ENCODE measurements around the gene TMEM117. TPM values are rescaled to one million over a fixed set of nuclear protein-coding genes. Genes with fewer than 3 reads are reported as not detected.

TMEM117 gene
- total RNA-seq, 1 donor from 2014 or later: 13.1 TPM

GRCh38 chr12:44335030-44335429, 499.1 kb downstream of the TMEM117 start:
- no peak overlapping the region for H3K9ac ChIP-seq (ENCODE audit: low read length)
- Mint-ChIP-seq H3K27me3 (ENCODE audit: low read depth, unreplicated experiment) (no peaks in the 10 kb centered on the region), H3K4me3 (ENCODE audit: unreplicated experiment) (no peak overlapping the region), H3K4me1 (ENCODE audit: low read depth, unreplicated experiment) (no peaks in the 10 kb centered on the region), H3K36me3 (ENCODE audit: low read depth, unreplicated experiment) (no peaks in the 10 kb centered on the region), H3K9me3 (ENCODE audit: unreplicated experiment) (no peaks in the 10 kb centered on the region), H3K27ac (ENCODE audit: unreplicated experiment) (no peak overlapping the region)
- no peaks in the 10 kb centered on the region for H4K20me1 ChIP-seq (ENCODE audit: insufficient read depth, low read length)
- no peak overlapping the region for H3K4me3 ChIP-seq (ENCODE audit: insufficient read depth, low read depth, low read length)
- no peaks in the 10 kb centered on the region for H3K27me3 ChIP-seq (ENCODE audit: insufficient read depth, low read length)
- peaks cover 4% of the 10 kb centered on the region for H3K9me3 ChIP-seq (ENCODE audit: insufficient read depth, low read depth, low read length)
- TF ChIP-seq EZH2 (IDR thresholded peaks at IDR 0.05; ENCODE audit: insufficient read depth, low read length) (no peak), CTCF (IDR thresholded peaks at IDR 0.05; ENCODE audit: insufficient read depth, low read depth, low read length) (no peak)
- no peak for FAIRE-seq
- no peaks in the 10 kb centered on the region for H3K79me2 ChIP-seq (ENCODE audit: insufficient read depth, low read length)
- no peaks in the 10 kb centered on the region for H3K36me3 ChIP-seq (ENCODE audit: insufficient read depth, low read length)
- H3K4me1 ChIP-seq (ENCODE audit: insufficient read depth, low read length): no peaks in the 10 kb centered on the region
- no peak overlapping the region for H3K27ac ChIP-seq (ENCODE audit: low read depth, low read length)
- no peak overlapping the region for H2AFZ ChIP-seq (ENCODE audit: low read depth, low read length)
- DNase-seq (ENCODE audit: low read depth): no peak
- no peak overlapping the region for H3K4me2 ChIP-seq (ENCODE audit: low read length)

GRCh38 chr12:44336577-44336976, 500.7 kb downstream of the TMEM117 start:
- Mint-ChIP-seq H3K27me3 (ENCODE audit: low read depth, unreplicated experiment) (no peaks in the 10 kb centered on the region), H3K27ac (ENCODE audit: unreplicated experiment) (no peak overlapping the region), H3K4me3 (ENCODE audit: unreplicated experiment) (no peak overlapping the region), H3K9me3 (ENCODE audit: unreplicated experiment) (no peaks in the 10 kb centered on the region), H3K4me1 (ENCODE audit: low read depth, unreplicated experiment) (no peaks in the 10 kb centered on the region), H3K36me3 (ENCODE audit: low read depth, unreplicated experiment) (no peaks in the 10 kb centered on the region)
- no peaks in the 10 kb centered on the region for H3K4me1 ChIP-seq (ENCODE audit: insufficient read depth, low read length)
- H3K4me3 ChIP-seq (ENCODE audit: insufficient read depth, low read depth, low read length): no peak overlapping the region
- TF ChIP-seq CTCF (IDR thresholded peaks at IDR 0.05; ENCODE audit: insufficient read depth, low read depth, low read length): no peak
- no peaks in the 10 kb centered on the region for H3K36me3 ChIP-seq (ENCODE audit: insufficient read depth, low read length)
- no peak overlapping the region for H3K9ac ChIP-seq (ENCODE audit: low read length)
- no peak overlapping the region for H2AFZ ChIP-seq (ENCODE audit: low read depth, low read length)
- DNase-seq (ENCODE audit: low read depth) (no peak), FAIRE-seq (peak; percentile 13)
- H3K27me3 ChIP-seq (ENCODE audit: insufficient read depth, low read length): no peaks in the 10 kb centered on the region
- no peak overlapping the region for H3K27ac ChIP-seq (ENCODE audit: low read depth, low read length)
- no peaks in the 10 kb centered on the region for H3K79me2 ChIP-seq (ENCODE audit: insufficient read depth, low read length)
- no peaks in the 10 kb centered on the region for H4K20me1 ChIP-seq (ENCODE audit: insufficient read depth, low read length)
- H3K4me2 ChIP-seq (ENCODE audit: low read length): no peak overlapping the region
- H3K9me3 ChIP-seq (ENCODE audit: insufficient read depth, low read depth, low read length): peaks cover 4% of the 10 kb centered on the region

GRCh38 chr12:44342371-44342770, 506.5 kb downstream of the TMEM117 start:
- no peak overlapping the region for H3K4me3 ChIP-seq (ENCODE audit: insufficient read depth, low read depth, low read length)
- DNase-seq (ENCODE audit: low read depth): no peak
- H3K27me3 ChIP-seq (ENCODE audit: insufficient read depth, low read length): no peaks in the 10 kb centered on the region
- Mint-ChIP-seq H3K27ac (ENCODE audit: unreplicated experiment) (no peak overlapping the region), H3K4me3 (ENCODE audit: unreplicated experiment) (no peak overlapping the region), H3K27me3 (ENCODE audit: low read depth, unreplicated experiment) (no peaks in the 10 kb centered on the region), H3K36me3 (ENCODE audit: low read depth, unreplicated experiment) (no peaks in the 10 kb centered on the region), H3K4me1 (ENCODE audit: low read depth, unreplicated experiment) (no peaks in the 10 kb centered on the region), H3K9me3 (ENCODE audit: unreplicated experiment) (no peaks in the 10 kb centered on the region)
- H3K79me2 ChIP-seq (ENCODE audit: insufficient read depth, low read length): no peaks in the 10 kb centered on the region
- no peaks in the 10 kb centered on the region for H3K4me1 ChIP-seq (ENCODE audit: insufficient read depth, low read length)
- H3K27ac ChIP-seq (ENCODE audit: low read depth, low read length): no peak overlapping the region
- no peaks in the 10 kb centered on the region for H3K9me3 ChIP-seq (ENCODE audit: insufficient read depth, low read depth, low read length)
- no peak for TF ChIP-seq EZH2 (IDR thresholded peaks at IDR 0.05; ENCODE audit: insufficient read depth, low read length)
- no peak for TF ChIP-seq CTCF (IDR thresholded peaks at IDR 0.05; ENCODE audit: insufficient read depth, low read depth, low read length)
- no peak overlapping the region for H2AFZ ChIP-seq (ENCODE audit: low read depth, low read length)
- no peaks in the 10 kb centered on the region for H3K36me3 ChIP-seq (ENCODE audit: insufficient read depth, low read length)
- H3K9ac ChIP-seq (ENCODE audit: low read length): no peak overlapping the region
- H4K20me1 ChIP-seq (ENCODE audit: insufficient read depth, low read length): no peaks in the 10 kb centered on the region
- no peak overlapping the region for H3K4me2 ChIP-seq (ENCODE audit: low read length)
- FAIRE-seq: no peak
